A549 treated with RU486 at 1 μM for 4 hours (cell line): ENCODE data around the gene HBB. TPM values are rescaled to one million over a fixed set of nuclear protein-coding genes. Genes with fewer than 3 reads are reported as not detected.

Experiments used
- total RNA-seq: library from RNA; stranded (reverse); fragments of 200-300 nt; extraction: Qiagen RNA extraction; gene quantifications from 5 replicates; pipeline ENCODE4 v1.2.3, GENCODE V29; 2022; ENCODE audit warnings: low read depth

HBB gene
- total RNA-seq = not detected in 5 replicates

GRCh38 chr11:5226732-5227310 lies at the start of gene HBB:
HBB (minus strand) TSS chr11:5227071; CDS start chr11:5227021, 50 bp downstream.

GRCh38 chr11:5269715-5270147 lies 42.9 kb upstream of the HBB start, which contains the start of gene HBE1:
HBE1 (minus strand) TSS chr11:5269945; CDS start chr11:5269890, 55 bp downstream.

GRCh38 chr11:5254646-5255413 lies 28.0 kb upstream of the HBB start, which contains the start of gene HBG2:
HBG2 (minus strand) TSS chr11:5254781; CDS start chr11:5254728, 53 bp downstream.

GRCh38 chr11:5249807-5250396 lies 23.0 kb upstream of the HBB start, which contains the start of gene HBG1:
HBG1 (minus strand) TSS chr11:5249857; CDS start chr11:5249804, 53 bp downstream.

GRCh38 chr11:5234381-5234834 lies 7.5 kb upstream of the HBB start, which contains the start of gene HBD:
HBD (minus strand) TSS chr11:5234483; CDS start chr11:5234433, 50 bp downstream.

GRCh38 chr11:5200582-5200981 lies 26.3 kb downstream of the HBB start, which contains the start of gene OR51V1:
OR51V1 (minus strand) TSS chr11:5200682; CDS start chr11:5200682, 0 bp downstream.

Other genes with a start within 250 kb of the HBB start
- gene OR51L1, start 232.2 kb downstream of the HBB start, total RNA-seq = not detected in 5 replicates
- not detected in 5 replicates for gene OR52J3, start 180.5 kb downstream of the HBB start, total RNA-seq
- gene OR52E2, start 167.4 kb downstream of the HBB start, total RNA-seq = not detected in 5 replicates
- gene OR52E1, start 157.5 kb downstream of the HBB start, total RNA-seq = not detected in 5 replicates
- gene OR52A5, start 88.7 kb downstream of the HBB start, total RNA-seq = not detected in 5 replicates
- gene OR52A1, start 72.3 kb downstream of the HBB start, total RNA-seq = not detected in 5 replicates
- gene OR51V1, start 26.4 kb downstream of the HBB start, total RNA-seq = not detected in 5 replicates
- not detected in 5 replicates for gene HBD, start 7.4 kb upstream of the HBB start, total RNA-seq
- gene HBG1, start 22.8 kb upstream of the HBB start, total RNA-seq = not detected in 5 replicates
- not detected in 5 replicates for gene HBG2, start 27.7 kb upstream of the HBB start, total RNA-seq
- gene HBE1, start 42.9 kb upstream of the HBB start, total RNA-seq = 0.25 TPM in 1 of 5 replicates, not detected in the others
- not detected in 5 replicates for gene OR51B4, start 74.9 kb upstream of the HBB start, total RNA-seq
- gene OR51B2, start 97.2 kb upstream of the HBB start, total RNA-seq = not detected in 5 replicates
- gene OR51B5, start 116.5 kb upstream of the HBB start, total RNA-seq = 0.07 to 0.09 TPM in 2 of 5 replicates, not detected in the others
- gene OR51B6, start 124.4 kb upstream of the HBB start, total RNA-seq = not detected in 5 replicates
- not detected in 5 replicates for gene OR51M1, start 156.7 kb upstream of the HBB start, total RNA-seq
- not detected in 5 replicates for gene OR51Q1, start 195.0 kb upstream of the HBB start, total RNA-seq
- not detected in 5 replicates for gene OR51I1, start 214.4 kb upstream of the HBB start, total RNA-seq
- not detected in 5 replicates for gene OR51I2, start 222.3 kb upstream of the HBB start, total RNA-seq